ENCODE results near the gene KNOP1. TPM values are rescaled to one million over a fixed set of nuclear protein-coding genes. Genes with fewer than 3 reads are reported as not detected.
A peak's percentile ranks its signal among the peaks of the same experiment; 100 is the strongest.

Gene KNOP1
- total RNA-seq, 1 experiment from 2014 or later = 93.9 TPM

GRCh38 chr16:19698480-19699465, 19.3 kb downstream of the KNOP1 start:
- Histone ChIP-seq H4K91ac (ENCODE audit: insufficient read length, low read depth, low read length) (no peak overlapping the region), H4K8ac (replicated peaks; ENCODE audit: insufficient read length, low read depth, low read length) (no peak overlapping the region), H3K23me2 (ENCODE audit: insufficient read length, low read depth, low read length, poor library complexity, severe bottlenecking) (no peaks in the 10 kb centered on the region), H3K4me1 (ENCODE audit: insufficient read depth, low read length) (no peaks in the 10 kb centered on the region), H3K56ac (ENCODE audit: insufficient read length, low read depth, low read length) (no peak overlapping the region), H3K14ac (ENCODE audit: insufficient read depth, low read length) (no peak overlapping the region), H2BK15ac (ENCODE audit: low read depth, low read length) (no peak overlapping the region), H2BK12ac (ENCODE audit: insufficient read length, low read depth, low read length) (no peak overlapping the region), H2BK5ac (ENCODE audit: insufficient read length, low read length) (no peak overlapping the region), H4K5ac (ENCODE audit: insufficient read length, low read depth, low read length) (no peak overlapping the region), H3K18ac (ENCODE audit: insufficient read length, low read depth, low read length) (no peak overlapping the region), H3K79me2 (ENCODE audit: insufficient read depth, low read length) (no peaks in the 10 kb centered on the region), H3K4ac (ENCODE audit: low read depth, low read length) (no peak overlapping the region), H3K9me3 (ENCODE audit: control insufficient read depth, low read depth, low read length) (no peaks in the 10 kb centered on the region), H2AK5ac (ENCODE audit: insufficient read length, low read length) (no peak overlapping the region), H3K4me2 (ENCODE audit: insufficient read depth, insufficient read length, low read length) (no peak overlapping the region), H2AFZ (ENCODE audit: low read length) (no peak overlapping the region), H3K79me1 (ENCODE audit: insufficient read depth, low read depth, low read length, poor library complexity, severe bottlenecking) (no peaks in the 10 kb centered on the region), H3K9ac (ENCODE audit: extremely low read depth, insufficient read length, low read length) (no peak overlapping the region), H4K20me1 (ENCODE audit: control insufficient read depth, insufficient read depth, insufficient read length) (no peaks in the 10 kb centered on the region), H2BK120ac (ENCODE audit: low read depth, low read length, poor library complexity, severe bottlenecking) (no peak overlapping the region), H3K27ac (ENCODE audit: insufficient read length, low read depth, low read length) (no peak overlapping the region), H3T11ph (ENCODE audit: low read length) (no peak overlapping the region), H3K27me3 (ENCODE audit: insufficient read depth, low read length) (no peaks in the 10 kb centered on the region), H2BK20ac (ENCODE audit: low read depth, low read length, poor library complexity, severe bottlenecking) (no peak overlapping the region), H3K23ac (ENCODE audit: insufficient read length, low read depth, low read length) (no peak overlapping the region)
- H3K4me3 Mint-ChIP-seq = no peak overlapping the region; a peak in 1 of 5 replicates
- peaks cover 51 to 90% (median 88%) of the 10 kb centered on the region in 3 experiments for H3K36me3 Mint-ChIP-seq (ENCODE audit: insufficient read depth in 1 of 3, low read depth in 3 of 3)
- no peak for DNase-seq
- H3K27ac Mint-ChIP-seq = peak overlapping the region in 1 of 3 experiments; percentile 53; a peak in 1 of 7 replicates
- peaks cover 0 to 9% of the 10 kb centered on the region in 2 experiments; a peak in 1 of 5 replicates for H3K9me3 Mint-ChIP-seq
- no peaks in the 10 kb centered on the region for H3K27me3 Mint-ChIP-seq (ENCODE audit: low read depth)
- no CpG with 5 or more reads among the region's 19 CpGs for WGBS (ENCODE audit: extremely low coverage, insufficient read length, low lambda C conversion rate)
- no peaks in the 10 kb centered on the region for H3K4me1 Mint-ChIP-seq
- TF ChIP-seq CTCF (conservative IDR thresholded peaks at IDR 0.05) = no peak
